BJ (cell line): ENCODE results near the gene POLR1H. TPM values are rescaled to one million over a fixed set of nuclear protein-coding genes. Genes with fewer than 3 reads are reported as not detected.
A peak's percentile ranks its signal among the peaks of the same experiment; 100 is the strongest.

Experiments
- CTCF ChIA-PET: fragments of 350-600 bp; formaldehyde crosslinking; extraction: SDS; loops from one replicate; lab custom pipeline; 2021; ENCODE audit warnings: antibody characterized with exemption, inconsistent platforms; lab: Yijun Ruan, JAX
- POLR2A ChIA-PET: fragments of 300-600 bp; sonication (Branson Sonifier 250); formaldehyde crosslinking; extraction: SDS; loops from one replicate; lab custom pipeline; 2021; ENCODE audit warnings: antibody characterized with exemption; lab: Charles Lee
- DNase-seq: peaks from one replicate; pipeline ENCODE4 v3.0.0-alpha.2; 2011; ENCODE audit warnings: low read depth
- H3K27me3 ChIP-seq: 2 replicates; pipeline ENCODE4 v1.6.0; 2011; ENCODE audit warnings: low read length; ENCODE audit not compliant: control insufficient read depth, insufficient read depth
- H3K36me3 ChIP-seq: 2 replicates; pipeline ENCODE4 v1.5.1; 2011; ENCODE audit warnings: low read length; ENCODE audit not compliant: control insufficient read depth, insufficient read depth
- H3K4me3 ChIP-seq: 2 replicates; pipeline ENCODE4 v1.5.1; 2011; ENCODE audit warnings: low read depth, mild to moderate bottlenecking, control low read depth, low read length
- polyA plus RNA-seq: library from polyadenylated mRNA; depleted of rRNA; stranded (reverse); fragments of >200 nt; gene quantifications from 2 replicates; pipeline ENCODE4 v1.2.3, GENCODE V29; 2011
- TF ChIP-seq, protein P1 (sequence below): IDR thresholded peaks from 2 replicates; pipeline ENCODE4 v1.5.1; 2011; ENCODE audit warnings: low read depth, mild to moderate bottlenecking, control low read depth, inconsistent platforms, low read length, moderate library complexity; ENCODE audit not compliant: insufficient read depth

The POLR1H gene
- polyA plus RNA-seq, 1 experiment, result 28.6 TPM

GRCh38 chr6:30074331-30075093, 13.4 kb downstream of the POLR1H start:
- peaks cover 3% of the 10 kb centered on the region for H3K36me3 ChIP-seq
- CTCF ChIA-PET, result interaction anchor here (0.6 kb wide), 1 partner anchor 364 kb away, joined by 3 read pairs; no protein-coding TSS in a partner anchor
- POLR2A ChIA-PET, result interaction anchor here (0.7 kb wide), 1 partner anchor 538 kb away, joined by 4 read pairs; no protein-coding TSS in a partner anchor
- no peak for DNase-seq
- H3K27me3 ChIP-seq, result peaks cover 52% of the 10 kb centered on the region
- H3K4me3 ChIP-seq, result no peak overlapping the region; the same call in 1 of the 2 replicates
- TF ChIP-seq, protein P1, sequence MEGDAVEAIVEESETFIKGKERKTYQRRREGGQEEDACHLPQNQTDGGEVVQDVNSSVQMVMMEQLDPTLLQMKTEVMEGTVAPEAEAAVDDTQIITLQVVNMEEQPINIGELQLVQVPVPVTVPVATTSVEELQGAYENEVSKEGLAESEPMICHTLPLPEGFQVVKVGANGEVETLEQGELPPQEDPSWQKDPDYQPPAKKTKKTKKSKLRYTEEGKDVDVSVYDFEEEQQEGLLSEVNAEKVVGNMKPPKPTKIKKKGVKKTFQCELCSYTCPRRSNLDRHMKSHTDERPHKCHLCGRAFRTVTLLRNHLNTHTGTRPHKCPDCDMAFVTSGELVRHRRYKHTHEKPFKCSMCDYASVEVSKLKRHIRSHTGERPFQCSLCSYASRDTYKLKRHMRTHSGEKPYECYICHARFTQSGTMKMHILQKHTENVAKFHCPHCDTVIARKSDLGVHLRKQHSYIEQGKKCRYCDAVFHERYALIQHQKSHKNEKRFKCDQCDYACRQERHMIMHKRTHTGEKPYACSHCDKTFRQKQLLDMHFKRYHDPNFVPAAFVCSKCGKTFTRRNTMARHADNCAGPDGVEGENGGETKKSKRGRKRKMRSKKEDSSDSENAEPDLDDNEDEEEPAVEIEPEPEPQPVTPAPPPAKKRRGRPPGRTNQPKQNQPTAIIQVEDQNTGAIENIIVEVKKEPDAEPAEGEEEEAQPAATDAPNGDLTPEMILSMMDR, result no peak

DNA sequence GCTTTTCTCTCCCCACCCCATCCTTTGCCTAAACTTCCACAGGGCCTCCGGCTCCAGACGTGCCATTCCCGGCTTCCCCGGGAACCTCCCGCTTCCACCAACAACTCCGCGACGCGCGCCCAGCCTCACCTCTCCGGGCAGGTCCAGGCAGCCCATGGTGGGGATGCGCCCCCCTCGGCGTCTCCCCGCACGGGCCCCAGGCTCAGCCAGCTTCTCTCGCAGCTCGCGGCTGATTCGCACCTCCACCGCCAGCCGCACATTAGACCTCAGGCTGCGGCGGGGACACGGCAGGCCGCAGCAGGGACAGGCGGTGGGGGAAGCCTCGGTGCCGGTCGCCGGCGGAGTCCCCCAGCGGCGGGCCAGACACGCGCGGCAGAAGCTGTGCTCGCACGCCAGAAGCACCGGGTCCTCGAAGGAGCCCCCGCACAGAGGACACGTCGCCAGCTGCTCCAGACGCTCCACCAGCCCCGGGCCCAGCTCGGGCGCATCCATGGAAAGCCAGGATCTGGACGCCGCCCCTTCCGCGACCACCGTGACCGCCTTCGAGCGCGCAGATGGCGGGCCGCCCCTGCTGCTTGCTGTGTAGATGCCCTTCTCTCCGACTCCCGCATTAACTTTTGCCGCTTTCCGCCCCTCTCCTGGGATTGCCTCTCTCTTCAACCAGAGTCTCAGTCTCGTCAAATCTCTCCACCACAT, 14.2 kb downstream of the POLR1H start, which contains the start of gene RNF39:
TSS of gene RNF39 (minus strand) at position 676 of the 696 bp plus-strand sequence. CDS start at position 492, 184 bp downstream.
- DNase-seq, result no peak
- Histone ChIP-seq H3K36me3 (0 out of 2 replicates have a peak, but pooled peaks cover 1% of the 10 kb centered on the region), H3K4me3 (no peak within 1 kb of the TSS; the same call in 1 of the 2 replicates), H3K27me3 (peaks cover 53% of the 10 kb centered on the region)
- CTCF ChIA-PET, result interaction anchor here (0.6 to 0.8 kb wide), 2 partner anchors 9 to 363 kb away, joined by 3 read pairs; no protein-coding TSS in a partner anchor
- POLR2A ChIA-PET, result interaction anchor here (0.7 kb wide), 1 partner anchor 538 kb away, joined by 4 read pairs; no protein-coding TSS in a partner anchor
- TF ChIP-seq, protein P1, result no peak

- H3K27me3 ChIP-seq, result peaks cover 53% of the 10 kb centered on the region
- no peak overlapping the region; the same call in 1 of the 2 replicates for H3K4me3 ChIP-seq
- H3K36me3 ChIP-seq, result no peaks in the 10 kb centered on the region
- ChIA-PET CTCF (interaction anchor here (0.8 to 1.0 kb wide), 2 partner anchors 10 to 21 kb away, joined by 3 to 4 read pairs; no protein-coding TSS in a partner anchor), POLR2A (interaction anchor here (0.7 kb wide), 1 partner anchor 537 kb away, joined by 4 read pairs; no protein-coding TSS in a partner anchor)
- TF ChIP-seq, protein P1, result peak; percentile 44
- DNase-seq, result no peak
Measured at GRCh38 chr6:30075790-30076732, 15.0 kb downstream of the POLR1H start.

- POLR2A ChIA-PET, result no interaction called here
- H3K36me3 ChIP-seq, result no peaks in the 10 kb centered on the region
- no peak overlapping the region for H3K4me3 ChIP-seq
- TF ChIP-seq, protein P1, result no peak
- CTCF ChIA-PET, result no interaction called here
- H3K27me3 ChIP-seq, result peaks cover 46% of the 10 kb centered on the region
- no peak for DNase-seq
Measured at GRCh38 chr6:30077218-30077617, 16.2 kb downstream of the POLR1H start.
